AG09309 (cell line): ENCODE data around the gene C16orf95.

Source experiments
- DNase-seq: peaks from one replicate; pipeline ENCODE4 v3.0.0-alpha.2; 2010; ENCODE audit warnings: low read depth
- H3K4me3 ChIP-seq: 2 replicates; pipeline ENCODE4 v1.5.1; 2011; ENCODE audit warnings: mild to moderate bottlenecking, low read depth, low read length, moderate library complexity; ENCODE audit not compliant: control insufficient read depth
- TF ChIP-seq, protein P1 (sequence below): IDR thresholded peaks from 2 replicates; pipeline ENCODE4 v1.5.1; 2011; ENCODE audit warnings: mild to moderate bottlenecking, low read depth, low read length, inconsistent platforms; ENCODE audit not compliant: insufficient read depth, control insufficient read depth; ENCODE audit errors: missing control alignments

The C16orf95 gene

DNA sequence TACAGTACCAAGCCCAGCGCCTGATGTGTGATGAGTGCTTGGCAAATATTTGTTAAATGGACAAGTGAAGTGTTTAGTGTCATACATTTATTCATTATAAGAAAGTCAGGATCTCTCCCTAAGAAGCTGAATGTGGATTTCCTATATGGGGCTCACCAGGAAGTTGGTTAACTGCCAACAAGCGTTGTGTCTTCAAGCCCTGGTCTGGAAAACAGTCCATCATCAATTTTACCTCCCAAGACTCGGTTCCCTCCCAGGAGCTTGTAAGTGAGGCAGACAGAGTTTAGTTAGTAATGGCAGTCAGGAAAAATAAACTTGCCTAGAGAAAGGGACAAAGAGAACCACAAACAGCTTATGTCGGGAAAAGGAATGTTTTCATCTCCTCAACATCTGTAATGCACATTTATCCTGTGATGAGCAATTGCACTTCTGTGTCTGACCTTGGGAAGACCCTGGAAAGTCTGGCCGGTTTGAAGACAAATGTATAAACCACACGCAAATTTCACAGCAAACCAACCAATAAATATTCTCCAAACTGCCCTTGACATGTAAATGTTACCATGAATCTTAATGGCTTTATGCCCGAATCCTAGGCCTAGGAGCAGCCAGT, 28.3 kb downstream of the C16orf95 start:
- peak; percentile 37 for DNase-seq
- TF ChIP-seq, protein P1, sequence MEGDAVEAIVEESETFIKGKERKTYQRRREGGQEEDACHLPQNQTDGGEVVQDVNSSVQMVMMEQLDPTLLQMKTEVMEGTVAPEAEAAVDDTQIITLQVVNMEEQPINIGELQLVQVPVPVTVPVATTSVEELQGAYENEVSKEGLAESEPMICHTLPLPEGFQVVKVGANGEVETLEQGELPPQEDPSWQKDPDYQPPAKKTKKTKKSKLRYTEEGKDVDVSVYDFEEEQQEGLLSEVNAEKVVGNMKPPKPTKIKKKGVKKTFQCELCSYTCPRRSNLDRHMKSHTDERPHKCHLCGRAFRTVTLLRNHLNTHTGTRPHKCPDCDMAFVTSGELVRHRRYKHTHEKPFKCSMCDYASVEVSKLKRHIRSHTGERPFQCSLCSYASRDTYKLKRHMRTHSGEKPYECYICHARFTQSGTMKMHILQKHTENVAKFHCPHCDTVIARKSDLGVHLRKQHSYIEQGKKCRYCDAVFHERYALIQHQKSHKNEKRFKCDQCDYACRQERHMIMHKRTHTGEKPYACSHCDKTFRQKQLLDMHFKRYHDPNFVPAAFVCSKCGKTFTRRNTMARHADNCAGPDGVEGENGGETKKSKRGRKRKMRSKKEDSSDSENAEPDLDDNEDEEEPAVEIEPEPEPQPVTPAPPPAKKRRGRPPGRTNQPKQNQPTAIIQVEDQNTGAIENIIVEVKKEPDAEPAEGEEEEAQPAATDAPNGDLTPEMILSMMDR: no peak
- no peak overlapping the region for H3K4me3 ChIP-seq

DNA sequence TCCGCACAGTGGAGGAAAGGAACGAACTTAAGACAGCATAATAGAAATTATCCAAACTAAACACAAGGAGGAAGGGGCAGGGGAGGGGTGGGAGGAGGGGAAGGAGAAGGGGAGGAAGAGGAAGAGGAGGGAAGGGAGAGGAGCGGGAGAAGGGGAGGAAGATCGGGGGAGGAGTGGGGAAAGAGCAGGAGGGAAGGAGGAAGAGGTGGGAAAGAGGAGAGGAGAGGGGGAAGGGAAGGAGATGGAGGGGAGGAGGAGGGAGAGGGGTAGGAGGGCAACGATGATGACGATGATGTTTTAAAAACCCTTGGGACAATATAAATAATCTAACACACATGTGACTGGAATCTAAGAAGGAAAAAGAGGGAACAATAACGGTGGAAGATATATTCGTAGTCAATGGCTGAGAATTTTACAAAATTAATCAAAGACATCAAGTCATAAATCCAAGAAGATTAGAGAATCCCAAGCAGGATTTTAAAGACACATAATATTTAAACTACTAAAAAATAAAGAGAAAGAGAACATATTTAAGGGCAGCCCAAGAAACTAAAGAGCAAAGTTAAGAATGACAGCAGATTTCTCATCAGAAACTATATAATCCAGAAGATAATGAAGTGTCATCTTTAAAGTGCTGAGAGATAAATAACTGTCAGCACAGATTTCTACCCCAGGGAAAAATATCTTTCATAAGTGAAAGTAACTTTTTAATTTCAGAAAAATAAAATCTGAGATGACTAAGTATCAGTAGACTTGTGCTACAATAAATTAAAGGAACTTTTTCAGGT, 30.2 kb downstream of the C16orf95 start:
- no peak for DNase-seq
- H3K4me3 ChIP-seq: no peak overlapping the region
- TF ChIP-seq, protein P1: no peak

DNA sequence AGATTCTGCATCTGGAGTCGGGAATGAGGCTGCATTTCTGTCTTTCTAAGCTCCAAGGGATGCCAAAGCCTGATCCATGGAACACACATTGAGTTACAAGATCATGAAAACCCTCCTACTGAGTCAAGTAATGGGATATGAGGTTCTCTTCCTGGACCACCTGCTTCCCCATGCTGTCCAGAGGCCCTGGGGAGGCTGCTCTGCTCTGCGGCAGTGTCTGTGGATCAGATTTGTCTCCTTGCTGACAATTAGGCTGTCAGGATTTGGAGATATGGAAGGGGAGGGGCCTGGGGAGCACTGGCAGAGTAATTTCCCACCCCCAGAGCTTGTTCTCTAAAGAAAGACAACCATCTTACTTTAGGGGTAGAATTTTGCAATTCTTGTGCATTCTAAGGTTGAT, 33.0 kb downstream of the C16orf95 start:
- TF ChIP-seq, protein P1: no peak

DNA sequence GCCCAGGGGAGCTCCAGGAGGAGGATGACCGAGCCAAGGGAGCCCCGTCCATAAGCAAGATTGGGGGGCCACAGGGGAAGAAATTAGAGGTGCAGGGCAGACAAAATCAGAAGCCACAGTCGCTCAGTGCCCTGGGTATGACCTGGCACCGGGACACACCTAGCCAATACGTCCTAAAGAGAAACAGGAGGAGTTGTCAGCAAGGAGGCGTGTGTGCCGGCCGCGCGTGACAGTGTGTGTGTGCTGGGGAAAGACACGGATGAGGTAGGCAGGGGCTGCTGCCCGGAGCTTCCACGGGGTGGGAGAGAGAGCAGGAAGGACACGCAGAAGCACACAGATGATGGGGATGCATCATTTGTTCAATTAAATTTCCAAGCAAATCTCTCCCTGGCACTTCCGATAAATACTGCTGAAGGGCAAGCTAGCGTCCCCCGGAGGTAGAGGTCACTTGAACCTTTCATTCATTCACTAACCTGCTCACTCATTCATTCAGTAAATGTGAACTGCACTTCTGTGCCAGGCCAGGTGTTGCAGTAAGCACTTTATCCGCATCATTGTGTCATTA, 38.0 kb downstream of the C16orf95 start:
- no peak for DNase-seq
- TF ChIP-seq, protein P1: no peak
- H3K4me3 ChIP-seq: no peak overlapping the region

More for the DNA sequence above, 33.0 kb downstream of the C16orf95 start:
- no peak overlapping the region for H3K4me3 ChIP-seq
- DNase-seq: no peak

DNA sequence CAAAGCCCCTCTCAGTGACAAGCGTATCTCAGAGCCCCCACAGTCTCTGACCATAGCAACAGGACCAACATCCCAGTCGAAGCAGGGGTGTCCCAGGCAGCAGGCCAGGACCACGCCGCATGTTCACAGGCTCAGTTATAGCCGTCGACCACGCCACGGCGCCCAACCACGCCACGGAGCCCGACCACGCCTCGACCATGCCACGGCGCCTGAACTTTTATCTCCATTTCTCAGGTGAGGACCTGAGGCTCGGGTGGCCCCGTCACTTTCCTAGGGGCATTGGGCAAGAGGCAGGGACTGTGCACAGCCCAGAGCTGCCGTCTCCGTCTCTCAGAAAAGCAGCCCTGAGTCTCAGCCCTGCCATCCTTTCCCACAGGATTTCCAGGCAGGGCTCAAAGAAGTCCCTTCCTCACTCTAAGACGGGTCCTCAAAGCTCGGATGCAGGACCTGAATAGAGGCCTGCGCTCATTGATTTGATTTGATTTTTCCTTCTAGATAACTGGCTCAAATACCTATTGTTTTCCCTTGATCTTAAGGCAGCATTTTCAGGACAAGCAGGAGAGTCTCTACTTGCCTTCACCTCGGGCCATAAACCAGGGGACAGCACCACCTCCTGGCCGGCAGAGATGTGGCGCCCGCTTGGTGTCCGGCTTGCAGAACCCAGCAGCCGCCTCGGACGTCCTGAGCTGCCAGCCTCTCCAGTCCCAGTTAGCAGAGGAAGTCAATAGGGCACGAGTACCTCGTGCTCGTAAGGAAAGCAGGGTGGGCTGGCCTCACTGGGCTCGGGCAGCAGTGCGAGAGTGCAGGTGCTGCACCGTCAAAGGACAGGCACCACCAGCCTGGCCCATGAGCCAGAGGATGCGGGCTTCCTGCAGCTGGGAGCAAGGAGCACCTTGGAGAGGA, 38.8 kb downstream of the C16orf95 start:
- peak; percentile 44 for DNase-seq
- H3K4me3 ChIP-seq: no peak overlapping the region
- TF ChIP-seq, protein P1: peak; percentile 94

DNA sequence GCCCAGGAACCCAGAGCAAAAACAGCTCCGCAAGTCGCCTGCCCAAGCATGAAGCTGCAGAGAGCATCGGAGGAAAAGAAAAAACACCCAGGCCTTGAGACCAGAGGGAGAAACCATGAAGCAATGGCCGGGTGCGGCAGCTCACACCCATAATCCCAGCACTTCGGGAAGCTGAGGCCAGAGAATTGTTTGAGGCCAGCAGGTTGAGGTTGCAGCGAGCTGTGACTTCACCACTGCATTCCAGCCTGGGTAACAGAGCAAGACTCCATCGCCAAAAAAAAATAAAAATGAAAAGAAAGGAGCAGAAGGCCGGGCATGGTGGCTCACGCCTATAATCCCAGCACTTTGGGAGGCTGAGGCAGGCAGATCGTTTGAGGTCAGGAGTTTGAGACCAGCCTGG, 40.3 kb downstream of the C16orf95 start:
- DNase-seq: no peak
- TF ChIP-seq, protein P1: no peak
- H3K4me3 ChIP-seq: no peak overlapping the region
